T-helper 17 cell (primary cell): ENCODE measurements around the gene SCARB1. TPM values are rescaled to one million over a fixed set of nuclear protein-coding genes. Genes with fewer than 3 reads are reported as not detected.

ENCODE experiments used
- ATAC-seq: fragments of 150-1000 bp; cut with Tn5 transposase; 2 replicates; pipeline ENCODE4 v1.10.0; 2021; ENCODE audit warnings: mild to moderate bottlenecking, moderate library complexity
- DNase-seq, 3 donors: peaks; one replicate each; pipeline versions ENCODE4 v3.0.0 to v3.0.0-alpha.2; 2020 to 2021
- H3K9me3 ChIP-seq: one replicate; pipeline ENCODE4 v1.7.0; 2013; ENCODE audit warnings: low read length, mild to moderate bottlenecking; ENCODE audit not compliant: control insufficient read depth, poor library complexity, severe bottlenecking
- H3K27ac Mint-ChIP-seq: one replicate; pipeline ENCODE4 v1.8.0; 2022; ENCODE audit warnings: mild to moderate bottlenecking, moderate library complexity, mixed read lengths
- H3K27me3 Mint-ChIP-seq: one replicate; pipeline ENCODE4 v1.8.0; 2022; ENCODE audit warnings: mixed read lengths
- H3K36me3 Mint-ChIP-seq: one replicate; pipeline ENCODE4 v1.8.0; 2022; ENCODE audit warnings: low read depth, mixed read lengths
- H3K4me1 Mint-ChIP-seq: one replicate; pipeline ENCODE4 v1.8.0; 2022; ENCODE audit warnings: mild to moderate bottlenecking, mixed read lengths
- H3K4me3 Mint-ChIP-seq: one replicate; pipeline ENCODE4 v1.8.0; 2022; ENCODE audit warnings: mild to moderate bottlenecking, moderate library complexity, mixed read lengths
- total RNA-seq, 4 donors: library from RNA in 2 of 4; stranded (reverse) in 2 of 4; gene quantifications; one replicate each; pipeline ENCODE4 v1.2.3 and lab custom pipeline; 2022 to 2026

The SCARB1 gene
- total RNA-seq, 2 donors from 2014 or later: 1.3 to 1.7 TPM

DNA sequence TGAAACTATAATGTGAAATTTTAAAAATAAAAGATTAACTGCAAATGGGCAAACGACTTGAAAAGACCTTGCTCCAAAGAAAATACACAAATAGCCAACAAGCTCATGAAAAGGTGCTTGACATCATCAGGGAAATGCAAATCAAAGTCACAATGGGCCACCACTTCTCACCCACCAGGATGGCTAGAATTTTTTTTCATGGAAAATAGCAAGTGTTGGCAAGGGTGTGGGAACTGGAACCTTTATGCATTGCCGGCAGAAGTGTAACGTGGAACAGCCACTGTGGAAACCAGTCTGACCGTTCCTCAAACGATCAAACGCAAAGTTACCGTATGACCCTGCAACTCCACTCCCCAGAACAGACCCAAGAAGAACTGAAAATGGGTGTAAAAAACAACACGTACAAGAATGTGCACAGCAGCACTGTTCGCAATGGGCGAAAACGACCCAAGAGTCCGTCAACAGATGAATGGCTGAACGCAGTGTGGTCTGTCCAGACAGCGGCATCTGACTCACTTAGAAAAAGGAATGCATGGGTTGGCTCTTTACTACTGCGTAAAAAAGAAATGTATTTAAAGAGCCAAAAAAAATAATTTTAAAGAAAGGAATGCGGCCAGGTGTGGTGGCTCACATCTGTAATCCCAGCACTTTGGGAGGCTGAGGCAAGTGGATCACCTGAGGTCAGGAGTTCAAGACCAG is 40.2 kb downstream of the SCARB1 start:
- H3K9me3 ChIP-seq: no peaks in the 10 kb centered on the region
- Mint-ChIP-seq H3K27me3 (no peaks in the 10 kb centered on the region), H3K27ac (no peak overlapping the region), H3K4me1 (no peaks in the 10 kb centered on the region), H3K36me3 (no peaks in the 10 kb centered on the region), H3K4me3 (no peak overlapping the region)
- ATAC-seq (no peak), DNase-seq (no peak)

DNA sequence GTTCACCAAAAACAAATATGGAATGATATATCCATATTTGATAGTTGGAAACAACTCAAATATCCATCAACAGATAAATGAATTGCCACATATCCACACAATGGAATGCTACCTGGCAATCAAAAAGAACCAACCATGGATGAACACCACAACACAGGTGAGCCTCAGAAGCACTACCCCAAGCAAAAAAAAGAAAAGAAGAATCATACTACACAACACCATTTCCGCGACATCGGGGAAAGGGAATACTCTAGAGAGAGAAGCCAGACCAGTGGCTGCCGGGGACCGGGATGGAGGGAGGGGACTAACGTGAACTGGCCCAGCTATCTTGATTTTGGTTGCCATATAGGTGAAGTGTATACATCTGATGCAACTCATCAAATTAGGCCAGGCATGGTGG is 41.4 kb downstream of the SCARB1 start:
- H3K27ac Mint-ChIP-seq: no peak overlapping the region
- DNase-seq: no peak
- no peaks in the 10 kb centered on the region for H3K4me1 Mint-ChIP-seq
- ATAC-seq: no peak
- H3K27me3 Mint-ChIP-seq: no peaks in the 10 kb centered on the region
- H3K36me3 Mint-ChIP-seq: no peaks in the 10 kb centered on the region
- no peaks in the 10 kb centered on the region for H3K9me3 ChIP-seq
- no peak overlapping the region for H3K4me3 Mint-ChIP-seq

DNA sequence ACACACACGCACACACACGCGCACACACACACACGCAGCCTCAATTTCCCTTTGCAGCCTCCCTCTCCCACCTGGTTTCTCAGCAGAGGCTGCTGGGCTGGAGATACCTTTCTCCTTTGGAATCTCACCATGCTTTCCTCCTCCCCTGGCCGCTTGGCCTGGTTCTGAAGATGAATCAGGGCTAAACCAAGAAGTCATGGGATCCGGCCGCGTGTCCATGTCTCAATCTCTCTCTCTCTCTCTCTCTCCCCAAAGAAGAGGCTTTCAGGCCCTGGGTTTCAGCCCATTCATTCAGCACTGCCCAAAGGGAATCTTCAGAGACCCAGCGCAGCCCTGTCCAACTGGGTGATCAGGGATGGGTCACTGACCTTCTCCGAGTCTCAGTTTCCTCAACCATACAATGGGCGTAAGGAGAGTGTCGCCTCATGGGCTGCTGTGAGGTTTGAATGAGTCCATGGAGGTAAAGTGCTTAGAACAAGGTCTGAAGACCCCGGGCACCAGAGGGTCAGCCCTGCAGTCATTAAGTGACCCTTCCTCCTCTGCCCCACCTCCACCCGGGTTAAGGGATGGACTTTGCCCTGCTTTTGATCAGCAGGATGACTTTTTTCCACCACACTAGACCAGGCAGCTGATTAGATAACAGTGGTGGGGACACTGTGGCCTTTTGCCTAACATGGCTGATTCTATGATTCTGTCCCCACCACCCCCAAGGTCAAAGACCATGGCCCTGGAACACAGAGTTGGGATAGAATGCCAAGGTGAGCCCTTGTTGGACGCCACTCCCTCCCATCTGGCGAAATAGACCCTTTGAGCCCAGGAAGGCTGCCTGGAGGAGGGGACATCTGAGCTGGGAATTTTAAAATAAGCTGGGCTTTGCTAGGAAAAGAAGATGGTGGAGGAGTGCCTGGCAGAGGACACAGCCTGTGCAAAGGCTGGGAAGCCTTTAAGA is 42.1 kb downstream of the SCARB1 start:
- Mint-ChIP-seq H3K27me3 (no peaks in the 10 kb centered on the region), H3K4me1 (no peaks in the 10 kb centered on the region), H3K4me3 (peak overlapping the region; percentile 28), H3K36me3 (no peaks in the 10 kb centered on the region), H3K27ac (no peak overlapping the region)
- no peak for ATAC-seq
- H3K9me3 ChIP-seq: no peaks in the 10 kb centered on the region
- DNase-seq: no peak

- no peaks in the 10 kb centered on the region for H3K36me3 Mint-ChIP-seq
- no peak overlapping the region for H3K27ac Mint-ChIP-seq
- DNase-seq (no peak), ATAC-seq (no peak)
- no peak overlapping the region for H3K4me3 Mint-ChIP-seq
- peaks cover 2% of the 10 kb centered on the region for H3K4me1 Mint-ChIP-seq
- H3K27me3 Mint-ChIP-seq: no peaks in the 10 kb centered on the region
- no peaks in the 10 kb centered on the region for H3K9me3 ChIP-seq
These were observed 43.5 kb downstream of the SCARB1 start for GRCh38 chr12:124820199-124820598.

GRCh38 chr12:124819525-124819924 is 44.1 kb downstream of the SCARB1 start:
- H3K4me1 Mint-ChIP-seq: peaks cover 2% of the 10 kb centered on the region
- H3K9me3 ChIP-seq: no peaks in the 10 kb centered on the region
- no peaks in the 10 kb centered on the region for H3K27me3 Mint-ChIP-seq
- DNase-seq (no peak), ATAC-seq (no peak)
- H3K4me3 Mint-ChIP-seq: no peak overlapping the region
- H3K27ac Mint-ChIP-seq: no peak overlapping the region
- H3K36me3 Mint-ChIP-seq: no peaks in the 10 kb centered on the region

DNA sequence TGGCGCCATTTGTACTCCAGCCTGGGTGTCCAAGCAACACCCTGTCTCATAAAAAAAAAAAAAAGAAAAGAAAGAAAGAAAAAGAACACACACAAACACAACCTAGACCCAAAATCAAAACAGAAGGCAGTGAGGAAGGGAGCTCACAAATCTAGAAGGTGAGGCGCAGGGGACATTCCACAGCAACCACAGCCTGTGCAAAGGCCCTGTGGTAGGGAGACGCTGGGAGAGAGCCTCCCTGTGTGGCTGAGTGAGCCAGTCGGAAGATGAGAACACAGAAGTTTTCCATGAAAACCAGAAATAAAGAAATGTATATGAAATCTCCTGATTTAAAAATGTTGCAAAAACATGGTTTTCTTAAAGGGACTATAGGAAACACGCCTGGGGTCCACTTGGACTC is 44.6 kb downstream of the SCARB1 start:
- Mint-ChIP-seq H3K36me3 (no peaks in the 10 kb centered on the region), H3K27me3 (no peaks in the 10 kb centered on the region), H3K27ac (no peak overlapping the region), H3K4me1 (peaks cover 2% of the 10 kb centered on the region), H3K4me3 (no peak overlapping the region)
- no peaks in the 10 kb centered on the region for H3K9me3 ChIP-seq
- no peak for ATAC-seq
- no peak for DNase-seq

- peaks cover 2% of the 10 kb centered on the region for H3K4me1 Mint-ChIP-seq
- H3K36me3 Mint-ChIP-seq: no peaks in the 10 kb centered on the region
- DNase-seq: no peak
- H3K4me3 Mint-ChIP-seq: no peak overlapping the region
- no peak for ATAC-seq
- no peak overlapping the region for H3K27ac Mint-ChIP-seq
- no peaks in the 10 kb centered on the region for H3K9me3 ChIP-seq
- H3K27me3 Mint-ChIP-seq: no peaks in the 10 kb centered on the region
These were observed 46.3 kb downstream of the SCARB1 start for GRCh38 chr12:124817076-124818000.

- ATAC-seq (no peak), DNase-seq (no peak)
- Mint-ChIP-seq H3K36me3 (no peaks in the 10 kb centered on the region), H3K4me1 (peaks cover 2% of the 10 kb centered on the region), H3K27ac (no peak overlapping the region), H3K4me3 (no peak overlapping the region), H3K27me3 (no peaks in the 10 kb centered on the region)
- H3K9me3 ChIP-seq: no peaks in the 10 kb centered on the region
These were observed 47.3 kb downstream of the SCARB1 start for GRCh38 chr12:124816295-124816854.

DNA sequence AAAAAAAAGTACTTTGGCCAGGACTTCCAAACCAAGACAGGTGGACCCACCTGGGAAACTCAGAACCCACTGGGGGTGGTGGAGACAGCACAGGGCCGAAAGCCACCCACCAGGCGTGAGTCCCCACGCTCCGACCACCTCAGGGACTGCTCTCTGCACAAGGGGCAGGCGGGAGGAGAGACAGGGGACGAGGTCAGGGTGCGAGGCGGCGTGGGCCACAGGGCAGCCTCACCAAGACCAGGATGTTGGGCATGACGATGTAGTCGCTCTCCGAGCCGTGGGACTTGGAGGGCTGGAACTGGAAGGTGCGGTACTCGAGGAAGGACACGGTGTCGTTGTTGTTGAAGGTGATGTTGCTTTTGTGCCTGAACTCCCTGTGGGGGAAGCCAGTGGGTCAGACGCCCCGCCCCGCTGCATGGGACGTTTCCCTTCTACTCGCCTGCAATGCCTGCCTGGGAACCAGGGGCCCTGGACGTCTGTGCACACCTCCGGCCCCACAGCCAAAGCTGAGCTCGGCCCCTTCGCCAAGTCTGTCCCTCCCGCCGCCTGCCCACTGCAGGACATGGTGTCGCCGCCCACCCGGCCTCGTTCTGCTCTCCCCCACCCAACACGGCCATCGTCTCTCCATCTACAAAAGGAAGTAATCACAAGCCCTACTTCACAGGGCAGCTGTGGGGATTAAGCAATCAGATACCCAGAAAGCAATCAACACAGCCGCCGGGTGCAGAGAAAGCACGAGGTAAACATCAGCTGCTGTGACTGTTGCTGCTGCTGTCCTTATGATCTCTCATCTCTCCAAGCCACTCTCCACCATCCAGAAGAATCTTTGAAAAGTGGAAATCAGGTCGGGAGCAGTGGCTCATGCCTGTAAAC is 48.7 kb downstream of the SCARB1 start:
- Mint-ChIP-seq H3K27me3 (no peaks in the 10 kb centered on the region), H3K4me3 (no peak overlapping the region), H3K4me1 (peaks cover 2% of the 10 kb centered on the region), H3K36me3 (no peaks in the 10 kb centered on the region), H3K27ac (no peak overlapping the region)
- ATAC-seq (no peak), DNase-seq (no peak)
- H3K9me3 ChIP-seq: no peaks in the 10 kb centered on the region

DNA sequence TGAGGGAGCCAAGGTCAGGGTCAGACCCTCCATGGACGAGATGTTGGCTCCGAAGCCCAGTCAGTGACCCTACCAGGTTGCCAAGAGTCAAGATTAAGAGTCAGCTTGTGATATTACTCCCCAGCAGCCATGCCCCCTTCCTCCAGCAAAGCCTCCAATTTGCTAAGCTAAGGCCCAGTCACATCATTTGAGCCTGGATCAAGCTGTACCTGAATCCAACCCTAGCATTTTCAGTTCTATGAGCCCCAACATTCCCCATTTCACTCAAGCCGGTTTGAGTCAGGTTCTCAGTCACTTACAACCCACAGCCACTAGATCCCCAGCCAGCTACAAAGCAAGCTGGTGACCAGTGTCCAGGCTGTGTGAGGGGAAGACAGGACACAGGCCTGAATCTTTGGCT is 49.9 kb downstream of the SCARB1 start:
- Mint-ChIP-seq H3K27ac (no peak overlapping the region), H3K36me3 (no peaks in the 10 kb centered on the region), H3K4me1 (peaks cover 2% of the 10 kb centered on the region), H3K27me3 (no peaks in the 10 kb centered on the region), H3K4me3 (no peak overlapping the region)
- ATAC-seq: no peak
- H3K9me3 ChIP-seq: no peaks in the 10 kb centered on the region
- no peak for DNase-seq

GRCh38 chr12:124812979-124813378 is 50.7 kb downstream of the SCARB1 start:
- Mint-ChIP-seq H3K27ac (no peak overlapping the region), H3K4me1 (peaks cover 2% of the 10 kb centered on the region), H3K27me3 (no peaks in the 10 kb centered on the region), H3K36me3 (no peaks in the 10 kb centered on the region), H3K4me3 (no peak overlapping the region)
- H3K9me3 ChIP-seq: no peaks in the 10 kb centered on the region
- DNase-seq: no peak
- ATAC-seq: no peak

- DNase-seq: no peak
- Mint-ChIP-seq H3K27ac (no peak overlapping the region), H3K27me3 (no peaks in the 10 kb centered on the region), H3K4me3 (no peak overlapping the region), H3K4me1 (peaks cover 2% of the 10 kb centered on the region), H3K36me3 (no peaks in the 10 kb centered on the region)
- no peak for ATAC-seq
- no peaks in the 10 kb centered on the region for H3K9me3 ChIP-seq
These were observed 51.3 kb downstream of the SCARB1 start for GRCh38 chr12:124812356-124812755.
